IPS-18a (cell line): ENCODE measurements around the gene KRT17.
"Not testable (repeated sequence)": the region's sequence is repeated elsewhere in the genome, so short reads cannot be mapped to it uniquely, and the experiment has no call there.

Experiments
- H3K27ac ChIP-seq: one replicate; pipeline ENCODE4 v1.5.1; 2013; ENCODE audit warnings: low read length
- H3K27me3 ChIP-seq: one replicate; pipeline ENCODE4 v1.6.1; 2013; ENCODE audit warnings: mild to moderate bottlenecking, low read length; ENCODE audit not compliant: control insufficient read depth, insufficient read depth
- H3K36me3 ChIP-seq: one replicate; pipeline ENCODE4 v1.6.1; 2013; ENCODE audit warnings: low read depth, low read length; ENCODE audit not compliant: control insufficient read depth
- H3K4me1 ChIP-seq: one replicate; pipeline ENCODE4 v1.6.1; 2013; ENCODE audit warnings: low read depth, low read length; ENCODE audit not compliant: control insufficient read depth
- H3K4me3 ChIP-seq: one replicate; pipeline ENCODE4 v1.5.1; 2013; ENCODE audit warnings: low read length
- H3K9ac ChIP-seq: one replicate; pipeline ENCODE4 v1.6.1; 2013; ENCODE audit warnings: mild to moderate bottlenecking, low read length, moderate library complexity
- H3K9me3 ChIP-seq: one replicate; pipeline ENCODE4 v1.6.1; 2013; ENCODE audit warnings: low read depth, low read length; ENCODE audit not compliant: control insufficient read depth

KRT17 gene

GRCh38 chr17:41629316-41629715 lies 4.9 kb upstream of the KRT17 start:
- Histone ChIP-seq H3K4me3 (no peak overlapping the region), H3K9me3 (no peaks in the 10 kb centered on the region), H3K27me3 (no peaks in the 10 kb centered on the region), H3K27ac (no peak overlapping the region), H3K4me1 (no peaks in the 10 kb centered on the region), H3K36me3 (no peaks in the 10 kb centered on the region), H3K9ac (no peak overlapping the region)

GRCh38 chr17:41628621-41629255 lies 4.4 kb upstream of the KRT17 start:
- H3K27me3 ChIP-seq, H3K27ac ChIP-seq, H3K9me3 ChIP-seq, H3K4me1 ChIP-seq, H3K36me3 ChIP-seq, H3K9ac ChIP-seq, H3K4me3 ChIP-seq: not testable (repeated sequence)

GRCh38 chr17:41628073-41628370 lies 3.6 kb upstream of the KRT17 start:
- H3K36me3 ChIP-seq, H3K9me3 ChIP-seq, H3K4me3 ChIP-seq, H3K4me1 ChIP-seq, H3K27ac ChIP-seq, H3K9ac ChIP-seq, H3K27me3 ChIP-seq: not testable (repeated sequence)

- H3K27me3 ChIP-seq = no peaks in the 10 kb centered on the region
- H3K36me3 ChIP-seq = no peaks in the 10 kb centered on the region
Measured at GRCh38 chr17:41627316-41628072, 3.1 kb upstream of the KRT17 start.

GRCh38 chr17:41626914-41627295 lies 2.5 kb upstream of the KRT17 start:
- H3K36me3 ChIP-seq, H3K9ac ChIP-seq, H3K9me3 ChIP-seq, H3K4me3 ChIP-seq, H3K4me1 ChIP-seq, H3K27me3 ChIP-seq, H3K27ac ChIP-seq: not testable (repeated sequence)

More at GRCh38 chr17:41627316-41628072, 3.1 kb upstream of the KRT17 start:
- Histone ChIP-seq H3K4me1 (no peaks in the 10 kb centered on the region), H3K9me3 (no peaks in the 10 kb centered on the region), H3K27ac (no peak overlapping the region), H3K4me3 (no peak overlapping the region), H3K9ac (no peak overlapping the region)

- H3K27me3 ChIP-seq, H3K27ac ChIP-seq, H3K36me3 ChIP-seq, H3K9ac ChIP-seq, H3K9me3 ChIP-seq, H3K4me1 ChIP-seq, H3K4me3 ChIP-seq: not testable (repeated sequence)
Measured at GRCh38 chr17:41626028-41626913, 1.9 kb upstream of the KRT17 start.

GRCh38 chr17:41625602-41626001 lies 1.2 kb upstream of the KRT17 start:
- H3K4me1 ChIP-seq = no peaks in the 10 kb centered on the region
- no peak overlapping the region for H3K9ac ChIP-seq
- no peaks in the 10 kb centered on the region for H3K9me3 ChIP-seq
- no peak overlapping the region for H3K27ac ChIP-seq
- no peaks in the 10 kb centered on the region for H3K27me3 ChIP-seq
- H3K4me3 ChIP-seq = no peak overlapping the region
- H3K36me3 ChIP-seq = no peaks in the 10 kb centered on the region

- not testable (repeated sequence) for H3K36me3 ChIP-seq, H3K4me1 ChIP-seq, H3K27ac ChIP-seq, H3K9me3 ChIP-seq, H3K4me3 ChIP-seq, H3K27me3 ChIP-seq, H3K9ac ChIP-seq
Measured at GRCh38 chr17:41623184-41623861, 1.1 kb downstream of the KRT17 start.

GRCh38 chr17:41622340-41623183 lies 1.8 kb downstream of the KRT17 start:
- H3K27ac ChIP-seq, H3K9ac ChIP-seq, H3K27me3 ChIP-seq, H3K4me3 ChIP-seq, H3K36me3 ChIP-seq, H3K9me3 ChIP-seq, H3K4me1 ChIP-seq: not testable (repeated sequence)

- Histone ChIP-seq H3K36me3 (no peaks in the 10 kb centered on the region), H3K9me3 (no peaks in the 10 kb centered on the region), H3K4me1 (no peaks in the 10 kb centered on the region), H3K9ac (no peak overlapping the region), H3K27ac (no peak overlapping the region), H3K27me3 (no peaks in the 10 kb centered on the region), H3K4me3 (no peak overlapping the region)
Measured at GRCh38 chr17:41621916-41622315, 2.5 kb downstream of the KRT17 start.

GRCh38 chr17:41621435-41621817 lies 2.9 kb downstream of the KRT17 start:
- not testable (repeated sequence) for H3K9me3 ChIP-seq, H3K36me3 ChIP-seq, H3K27me3 ChIP-seq, H3K4me1 ChIP-seq, H3K4me3 ChIP-seq, H3K27ac ChIP-seq, H3K9ac ChIP-seq
